Left renal cortex interstitium (tissue), 4 donors: ENCODE measurements around the gene DUSP16. TPM values are rescaled to one million over a fixed set of nuclear protein-coding genes. Genes with fewer than 3 reads are reported as not detected.
"Not testable (repeated sequence)": the region's sequence is repeated elsewhere in the genome, so short reads cannot be mapped to it uniquely, and the experiment has no call there.

ENCODE experiments used
- DNase-seq, 4 donors: peaks; one replicate each; pipeline ENCODE4 v3.0.0-alpha.2; 2013; ENCODE audit warnings: low read depth in 4 of 4, low spot score in 2 of 4, missing footprints in 1 of 4
- polyA plus RNA-seq, 4 donors: library from polyadenylated mRNA; unstranded; fragments of 120-200 nt; gene quantifications; one replicate each; pipeline ENCODE4 v1.2.1, GENCODE V29; 2013; ENCODE audit not compliant: insufficient read length in 4 of 4

DUSP16 gene
- polyA plus RNA-seq, 4 donors = 23.8 to 27.7 (median 25.7) TPM

DNA sequence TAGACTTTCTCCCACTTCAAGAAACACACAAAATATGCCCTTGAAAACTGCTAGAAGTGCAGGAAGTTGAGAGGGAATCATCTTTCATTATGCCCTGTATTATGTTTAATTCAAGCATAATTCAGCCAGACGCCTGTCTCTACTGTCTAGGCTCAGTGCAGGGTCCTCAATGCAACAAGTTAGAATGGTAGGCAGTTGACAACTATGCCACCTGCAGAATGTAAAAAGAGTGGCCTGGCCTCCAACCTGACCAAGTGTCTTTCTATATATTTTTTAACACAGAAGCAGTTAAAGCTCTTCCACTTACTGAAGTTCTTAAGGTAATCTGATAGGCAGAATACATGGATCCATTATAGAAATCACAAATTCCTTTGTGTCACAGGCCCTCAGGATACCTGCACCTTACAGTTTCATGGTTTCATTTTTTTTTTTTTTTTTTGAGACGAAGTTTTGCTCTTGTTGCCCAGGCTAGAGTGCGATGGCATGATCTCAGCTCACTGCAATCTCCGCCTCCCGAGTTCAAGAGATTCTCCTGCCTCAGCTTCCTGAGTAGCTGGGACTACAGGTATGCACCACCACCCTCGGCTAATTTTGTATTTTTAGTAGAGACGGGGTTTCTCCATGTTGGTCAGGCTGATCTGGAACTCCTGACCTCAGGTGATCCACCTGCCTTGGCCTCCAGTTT, 60.4 kb downstream of the DUSP16 start:
- not testable (repeated sequence) for DNase-seq

DNA sequence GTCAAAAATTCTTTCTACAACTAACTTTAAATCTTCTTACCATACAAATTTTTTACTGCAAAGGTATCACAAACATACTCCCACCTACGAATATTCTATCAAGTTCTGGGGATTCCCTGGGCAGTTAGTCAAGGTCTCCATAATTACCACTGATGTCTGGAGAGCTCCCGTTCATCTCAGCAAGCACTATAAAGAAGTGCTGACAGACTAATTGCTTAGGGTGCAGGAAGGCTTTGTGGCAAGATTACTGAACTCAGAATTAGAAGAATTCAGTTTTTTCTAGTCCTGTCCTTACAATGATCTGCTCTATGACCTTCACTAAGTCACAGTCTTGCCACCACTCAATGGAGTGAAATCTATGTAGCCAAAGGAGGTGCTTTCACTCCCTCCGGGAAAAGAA, 61.5 kb downstream of the DUSP16 start:
- DNase-seq = no peak

DNA sequence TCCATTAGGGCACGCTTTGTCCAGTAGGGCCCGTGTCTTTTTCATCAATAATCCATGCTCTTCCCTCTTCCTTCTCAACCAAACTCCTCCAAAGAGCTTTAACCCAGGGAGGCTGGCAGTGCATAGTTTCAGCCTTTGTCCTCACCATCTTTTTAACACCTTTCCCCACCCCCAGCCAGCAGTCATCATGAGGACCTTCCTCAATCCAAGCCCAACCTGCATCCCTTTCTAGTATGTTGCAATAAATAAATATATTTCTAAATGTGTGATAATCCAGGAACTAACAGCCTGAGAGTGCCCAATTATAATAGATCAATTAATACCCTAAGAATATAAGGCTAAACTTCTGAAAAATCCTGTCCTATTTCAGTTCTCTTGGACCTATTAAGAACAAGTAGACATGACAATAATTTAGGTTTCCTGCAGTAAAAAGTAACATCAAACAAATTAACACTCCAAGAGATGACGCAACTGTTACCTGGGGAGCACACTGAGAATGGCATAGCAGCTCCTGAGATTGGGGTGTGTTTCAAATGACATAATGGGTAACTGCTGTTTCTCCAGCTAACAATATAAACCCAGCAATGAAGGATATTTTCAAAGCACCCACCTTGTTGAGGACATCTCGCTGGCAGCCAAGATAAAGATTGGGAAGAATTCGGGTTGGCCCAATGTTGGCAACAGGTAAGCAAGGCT, 62.6 kb downstream of the DUSP16 start:
- no peak for DNase-seq

DNA sequence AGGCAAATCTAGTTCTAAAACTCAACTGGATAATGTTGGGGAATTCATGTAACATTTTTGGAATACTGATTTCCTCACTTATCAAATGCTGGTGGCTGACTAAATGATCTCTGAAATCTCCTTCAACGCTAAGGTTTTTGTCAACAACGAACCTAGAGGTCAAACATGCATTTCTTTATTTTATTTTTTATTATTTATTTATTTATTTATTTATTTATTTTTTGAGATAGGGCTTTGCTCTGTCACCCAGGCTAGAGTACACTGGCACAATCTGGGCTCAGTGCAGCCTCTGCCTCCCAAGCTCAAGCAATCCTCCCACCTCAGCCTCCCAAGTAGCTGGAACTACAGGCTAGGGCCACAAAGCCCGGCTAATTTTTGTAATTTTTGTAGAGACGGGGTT, 64.5 kb downstream of the DUSP16 start:
- no peak for DNase-seq

DNA sequence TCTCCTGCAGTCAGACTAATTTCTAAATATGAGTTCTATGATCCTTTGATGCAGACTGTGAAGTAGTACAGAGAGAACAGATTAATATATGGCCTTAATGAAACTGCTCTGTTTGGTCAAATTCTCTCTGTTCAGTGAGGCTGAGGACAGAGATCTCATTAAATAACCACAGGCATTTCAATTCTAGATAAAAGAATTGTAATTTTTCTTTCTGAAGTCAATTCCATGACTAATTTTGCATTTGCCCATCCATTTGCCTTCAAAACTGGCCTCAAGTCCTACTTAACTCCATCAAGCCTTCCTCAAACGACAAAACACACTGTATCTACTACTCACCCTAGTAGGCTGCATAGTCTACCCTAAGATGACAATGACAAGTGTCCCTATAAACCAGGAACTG, 67.1 kb downstream of the DUSP16 start:
- DNase-seq = no peak

DNA sequence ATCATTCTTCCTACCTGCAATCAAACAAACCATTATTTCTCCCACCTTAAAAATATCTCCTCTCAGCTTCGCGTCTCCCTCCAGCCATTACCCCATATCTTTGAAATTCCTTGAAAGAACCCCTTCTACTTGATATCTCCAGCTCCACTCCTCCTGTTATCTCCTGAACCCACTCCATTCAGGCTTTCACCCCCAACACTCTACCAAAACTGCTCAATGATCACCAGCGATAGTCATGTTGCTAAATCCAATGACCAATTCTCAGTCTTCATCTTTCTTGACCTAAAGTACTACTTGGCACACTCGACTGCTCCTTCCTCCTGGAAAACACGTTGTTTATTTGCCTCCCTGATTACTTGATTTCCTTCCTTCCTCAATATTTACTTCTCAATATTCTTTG, 70.1 kb downstream of the DUSP16 start:
- DNase-seq = no peak

DNA sequence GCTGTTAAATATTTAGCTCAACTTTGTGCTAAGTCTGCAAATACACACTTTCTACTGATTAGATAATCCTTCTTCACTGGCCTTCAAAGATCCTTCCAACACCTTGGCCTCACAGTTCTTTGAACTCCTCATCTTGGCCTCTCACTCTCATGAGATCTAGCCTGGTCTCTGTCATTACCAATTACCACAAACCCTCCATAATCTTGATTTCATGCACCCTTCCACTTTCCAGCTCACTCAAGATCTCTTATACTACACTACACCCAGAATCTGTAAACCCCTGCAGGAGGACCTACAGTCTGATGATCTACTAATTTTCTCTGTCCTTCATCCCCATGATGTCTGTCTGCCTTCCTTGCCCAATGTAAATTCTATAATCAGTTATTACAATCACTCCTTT, 71.1 kb downstream of the DUSP16 start:
- DNase-seq = no peak

DNA sequence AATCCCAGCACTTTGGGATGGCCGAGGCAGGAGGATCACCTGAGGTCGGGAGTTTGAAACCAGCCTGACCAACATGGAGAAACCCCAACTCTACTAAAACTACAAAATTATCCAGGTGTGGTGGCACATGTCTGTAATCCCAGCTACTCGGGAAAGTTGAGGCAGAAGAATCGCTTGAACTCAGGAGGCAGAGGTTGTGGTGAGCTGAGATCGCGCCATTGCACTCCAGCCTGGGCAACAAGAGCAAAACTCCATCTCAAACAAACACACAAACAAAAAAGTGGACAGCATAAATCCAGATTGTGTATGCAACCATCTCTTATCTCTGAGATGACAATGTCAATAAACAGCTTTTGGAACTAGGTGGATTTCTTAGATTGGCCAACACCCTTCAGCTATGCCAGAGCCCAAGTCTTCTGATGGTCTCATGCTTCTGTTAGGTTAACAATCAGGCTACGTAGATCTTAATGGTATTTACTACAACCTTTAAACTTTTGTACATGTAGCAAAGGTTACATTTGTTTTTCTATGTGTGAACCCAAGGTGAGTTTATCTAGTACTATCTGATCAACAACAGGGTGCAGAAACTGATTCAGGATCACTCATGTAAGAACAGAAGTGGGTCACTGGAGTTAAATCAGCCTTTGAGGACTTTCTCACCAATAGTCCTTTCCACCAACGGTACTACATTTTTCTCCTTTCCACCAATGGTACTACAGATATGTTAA, 73.7 kb downstream of the DUSP16 start:
- no peak for DNase-seq

DNA sequence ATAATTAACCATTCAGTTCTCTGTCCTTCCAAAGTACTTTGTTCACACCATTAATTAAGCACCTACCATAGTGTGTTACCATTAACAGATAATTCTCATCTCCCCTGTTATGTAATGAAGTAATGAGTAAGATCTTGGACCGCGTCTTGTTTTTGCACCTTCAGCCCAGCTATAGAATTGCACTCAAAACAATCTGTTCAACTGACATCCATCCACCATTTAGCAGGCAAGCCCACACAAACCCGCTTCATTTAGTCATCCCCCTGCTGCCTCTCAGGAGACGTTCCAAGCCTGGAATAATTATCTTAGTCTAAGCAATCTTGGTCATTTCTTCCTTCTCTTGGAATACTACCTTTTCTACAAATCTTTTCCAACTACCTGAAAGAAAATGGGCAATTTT, 74.4 kb downstream of the DUSP16 start:
- DNase-seq = no peak

DNA sequence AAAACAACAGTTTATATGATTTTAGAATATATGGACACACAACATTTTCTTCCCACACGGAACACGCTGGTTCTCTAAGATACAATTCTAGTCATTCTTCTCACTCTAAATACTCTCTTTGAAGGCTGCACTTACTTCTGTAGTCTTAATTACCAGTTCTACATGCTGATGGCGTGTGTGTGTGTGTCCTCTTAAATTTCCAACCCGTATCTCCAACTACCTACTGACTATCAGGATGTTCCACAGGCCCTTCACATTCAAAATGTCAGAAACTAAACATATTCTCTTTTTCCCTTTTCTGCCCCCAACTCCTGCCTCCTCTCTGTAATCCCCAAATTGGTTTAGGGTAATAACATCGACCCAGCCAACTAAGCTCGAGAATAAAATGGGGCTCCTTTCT, 75.2 kb downstream of the DUSP16 start:
- no peak for DNase-seq

DNA sequence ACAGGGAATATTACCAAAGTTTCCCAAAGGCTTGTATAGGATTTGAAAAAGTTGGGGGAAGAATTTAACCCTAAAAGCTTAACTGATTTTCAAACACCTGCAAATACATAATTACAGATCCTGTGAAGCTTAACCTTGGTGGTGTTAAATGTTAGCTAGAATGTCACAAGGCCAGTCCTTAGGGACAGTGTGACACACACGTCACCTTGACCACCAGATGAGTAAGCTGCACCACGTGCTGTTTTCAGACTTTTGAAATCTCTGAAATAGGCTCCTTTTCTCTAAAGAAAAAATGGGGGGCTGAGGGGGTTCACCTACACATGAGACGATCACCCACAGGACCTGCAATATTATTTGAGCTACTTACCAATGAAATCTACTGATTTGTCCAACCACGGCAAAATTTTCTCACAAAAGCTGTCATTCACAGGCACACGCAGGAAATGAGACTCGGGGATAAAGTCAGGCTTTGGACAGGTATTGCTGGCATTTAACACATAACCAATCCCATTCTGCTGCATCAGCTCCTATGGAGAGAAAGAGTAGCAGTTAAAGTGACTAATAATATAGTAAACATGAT, 75.9 kb downstream of the DUSP16 start:
- DNase-seq = no peak

DNA sequence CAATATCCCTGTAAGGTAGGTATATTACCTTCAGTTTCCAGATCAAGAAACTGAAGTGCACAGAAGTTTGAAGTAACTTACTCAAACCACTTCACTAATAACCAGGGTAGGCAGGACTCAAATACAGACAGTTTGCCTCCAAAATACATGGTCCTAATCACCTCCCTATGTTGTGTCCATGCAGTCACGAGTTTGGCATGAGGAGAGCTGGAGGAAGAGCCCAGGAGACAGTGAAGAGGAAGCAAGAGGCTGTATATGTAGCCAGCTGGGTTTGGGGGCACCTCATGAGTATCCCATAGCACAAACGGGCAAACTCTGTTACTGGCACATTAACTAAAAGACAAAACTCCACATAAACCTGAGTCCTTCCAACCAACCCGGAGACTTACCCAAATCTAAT, 79.2 kb downstream of the DUSP16 start:
- DNase-seq = no peak

DNA sequence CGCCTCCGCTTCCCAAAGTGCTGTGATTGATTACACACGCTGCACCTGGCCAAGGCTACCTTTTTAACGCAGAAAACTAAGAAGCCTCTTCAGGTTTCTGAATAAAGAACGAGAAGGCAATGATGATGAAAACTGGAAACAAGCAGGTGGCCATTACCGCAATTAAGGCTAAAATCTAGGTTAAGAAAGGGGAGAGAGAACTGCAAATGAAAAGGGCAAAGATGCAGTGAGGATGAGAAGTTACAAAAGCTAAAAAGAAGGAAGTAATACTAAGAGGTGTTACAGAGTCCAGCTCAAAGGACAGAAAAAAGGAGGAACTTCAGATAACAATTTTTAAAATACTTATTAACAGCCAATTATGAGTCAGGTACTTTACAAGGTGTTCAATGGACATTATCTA, 79.7 kb downstream of the DUSP16 start:
- no peak for DNase-seq

DNA sequence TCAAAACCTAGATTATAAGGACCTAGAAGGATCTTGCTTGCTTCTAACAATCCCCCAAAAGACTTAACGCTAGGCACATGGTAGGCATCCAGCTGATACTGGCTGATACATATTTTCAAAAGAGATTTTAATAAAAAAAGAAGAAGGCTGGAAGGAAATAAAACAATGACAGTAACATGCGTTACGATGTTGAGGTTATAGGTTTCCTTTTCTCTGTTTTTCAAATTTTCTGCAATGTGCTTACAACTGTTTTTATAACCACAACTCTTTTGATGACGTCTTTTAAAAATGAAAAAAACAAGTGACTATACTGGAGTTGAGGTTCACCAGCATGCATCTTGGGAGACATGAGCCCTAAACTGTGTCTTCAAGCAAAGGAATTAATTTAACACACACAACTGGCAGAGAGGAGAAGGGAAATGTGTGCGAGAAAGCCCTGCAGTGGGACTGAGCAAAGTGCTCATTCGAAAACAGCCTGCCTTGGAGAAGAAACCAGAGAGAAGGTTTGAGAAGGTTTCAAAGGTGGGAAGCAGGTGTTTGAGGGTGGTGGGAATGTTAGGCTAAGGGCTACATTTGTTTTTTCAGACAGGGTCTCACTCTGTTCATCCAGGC, 80.4 kb downstream of the DUSP16 start:
- no peak for DNase-seq

DNA sequence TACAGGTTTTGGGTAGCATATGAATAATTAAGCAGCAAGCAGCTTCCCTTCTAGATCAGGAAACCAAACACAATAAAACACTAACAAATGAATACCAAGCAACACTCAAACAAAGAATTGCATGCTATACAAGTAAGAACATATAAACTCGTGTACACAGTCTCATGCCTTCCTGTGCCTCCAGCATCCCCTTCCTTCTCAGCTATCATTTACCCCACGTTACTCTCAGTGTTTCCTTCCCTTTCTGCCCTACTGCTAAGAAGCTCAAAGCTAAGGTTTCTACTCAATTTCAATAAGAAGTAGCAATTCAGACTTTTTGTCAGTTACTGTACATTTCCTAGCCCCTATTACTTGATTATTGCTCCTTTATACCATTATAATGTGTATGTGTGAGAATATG, 81.0 kb downstream of the DUSP16 start:
- no peak for DNase-seq

DNA sequence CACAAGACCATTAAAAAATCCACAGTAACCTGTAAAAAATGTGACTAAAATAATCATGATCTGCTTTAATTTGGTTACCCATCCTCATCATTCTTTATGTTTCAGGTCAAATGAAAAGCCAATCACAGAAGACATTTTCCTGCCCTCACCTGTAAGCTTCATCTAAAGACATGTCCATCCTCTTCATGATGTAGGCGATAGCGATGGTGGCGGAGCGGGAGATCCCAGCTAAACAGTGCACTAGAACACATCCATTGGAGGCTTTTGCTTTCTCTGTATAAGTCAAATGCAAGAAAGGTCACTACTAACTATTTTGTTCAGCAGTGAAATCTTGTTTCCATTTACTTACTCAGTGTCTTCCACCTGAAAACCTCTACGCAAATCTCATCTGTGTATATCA, 82.6 kb downstream of the DUSP16 start:
- DNase-seq = no peak

DNA sequence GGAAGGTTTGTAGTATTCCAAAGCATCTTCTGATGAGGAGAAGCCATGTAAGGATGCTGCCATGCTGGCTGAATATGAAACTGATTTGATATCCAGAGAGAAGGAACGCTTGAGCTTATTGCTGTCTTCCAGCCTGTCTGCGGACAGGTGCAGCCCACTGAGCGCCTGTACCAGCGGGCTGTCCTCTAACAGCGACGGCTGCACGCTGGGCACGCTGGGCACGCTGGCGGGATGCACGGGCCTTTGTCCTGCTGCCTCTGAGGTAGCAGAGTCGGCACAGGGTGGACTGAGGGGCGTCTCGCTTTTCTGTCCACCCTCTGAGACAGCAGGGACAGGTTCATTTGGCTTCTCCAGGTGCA, 85.2 kb downstream of the DUSP16 start:
- DNase-seq = no peak

DNA sequence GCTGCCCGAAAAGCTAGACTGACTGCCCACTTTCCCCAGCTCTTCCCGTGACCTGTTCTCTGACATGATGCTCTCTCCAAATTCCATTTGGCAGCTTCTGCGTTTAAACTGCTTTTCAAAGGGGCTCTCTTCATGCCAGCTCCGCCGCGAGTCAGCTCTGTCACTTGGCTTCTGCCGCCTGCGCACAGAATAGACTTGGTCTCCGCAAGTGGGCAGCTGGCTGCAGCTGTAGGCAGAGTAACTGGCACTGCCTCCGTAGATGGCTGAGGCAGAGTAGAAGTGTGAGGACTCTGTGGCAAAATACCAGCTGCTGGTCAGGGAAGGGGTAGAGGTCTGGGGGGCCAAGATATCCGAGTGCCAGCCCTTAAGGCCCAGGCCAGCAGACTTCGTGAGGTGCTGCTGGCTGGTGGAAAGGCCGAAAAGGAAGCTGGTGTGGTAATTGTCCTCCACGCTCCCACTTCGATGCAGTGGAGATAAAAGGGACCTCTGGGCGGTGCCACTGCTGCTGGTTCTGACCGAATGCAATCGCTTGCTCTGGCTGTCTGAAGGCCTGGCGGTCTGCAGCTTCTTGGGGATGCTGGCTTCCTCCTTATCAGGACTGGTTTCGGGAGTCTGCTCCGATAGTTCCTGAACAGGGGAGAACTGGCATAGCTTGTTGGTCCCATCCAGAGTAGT, 85.7 kb downstream of the DUSP16 start:
- no peak for DNase-seq

DNA sequence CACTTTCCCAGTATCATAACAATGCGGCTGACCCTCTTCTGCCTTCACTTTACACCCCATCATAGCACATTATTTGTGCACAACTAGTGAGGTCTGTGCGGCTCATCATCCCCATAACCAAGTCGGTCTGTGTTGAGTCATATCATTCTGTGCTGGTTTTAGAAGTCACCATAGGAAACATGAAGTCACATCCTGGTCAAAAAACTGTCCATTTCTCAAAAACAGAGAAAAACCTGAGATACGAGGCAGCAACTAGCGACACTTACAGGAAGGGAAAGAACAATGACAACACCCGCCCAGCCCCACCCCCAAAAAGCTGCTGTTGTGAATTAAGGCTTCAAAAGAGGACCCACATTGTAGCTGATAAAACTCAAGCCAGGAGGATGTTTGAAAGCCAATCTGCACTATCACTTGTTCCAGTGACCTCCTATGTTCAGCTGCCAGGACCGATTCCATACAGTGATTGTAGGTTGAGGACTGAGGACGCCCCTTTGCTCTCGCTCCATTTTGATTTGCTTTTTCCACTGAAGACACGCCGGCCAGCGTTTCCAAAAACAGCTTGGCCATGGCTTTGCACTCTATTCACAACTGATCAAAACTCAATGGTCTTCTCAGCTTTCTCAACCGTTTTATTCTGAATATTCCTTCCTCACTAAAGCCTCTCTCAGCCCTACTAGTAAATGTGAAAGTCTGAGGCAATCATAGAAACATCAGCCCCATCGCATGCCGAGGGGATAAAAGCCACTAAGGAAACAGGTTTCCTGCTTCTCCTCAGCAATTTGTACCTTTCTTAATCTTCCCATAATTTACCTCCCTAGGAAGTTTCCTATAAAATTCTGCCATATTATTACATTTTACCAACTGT, 87.5 kb downstream of the DUSP16 start:
- no peak for DNase-seq

DNA sequence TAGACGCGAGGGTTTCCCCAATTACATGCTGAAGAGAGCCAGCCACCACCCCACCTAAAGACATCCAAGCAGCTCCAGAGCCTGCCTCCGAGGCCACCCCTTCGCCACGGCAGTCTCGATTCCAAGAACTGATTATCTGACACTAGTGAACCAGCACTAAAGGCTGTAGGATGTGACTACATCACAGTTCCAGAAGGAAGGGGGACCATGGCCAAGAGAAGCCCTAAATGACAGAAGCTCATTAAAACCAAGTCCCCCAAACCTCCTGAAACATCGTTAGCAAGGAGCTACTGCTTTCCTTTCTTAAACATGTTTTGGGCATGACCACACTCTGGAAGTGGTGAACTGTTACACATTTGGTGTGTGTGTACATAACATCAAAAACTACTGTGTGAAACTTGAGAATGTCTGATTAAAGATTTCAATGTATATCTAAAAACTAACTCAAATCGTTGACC, 88.2 kb downstream of the DUSP16 start:
- DNase-seq = no peak
